ENCODE data around the gene KRTAP10-5.

DNA sequence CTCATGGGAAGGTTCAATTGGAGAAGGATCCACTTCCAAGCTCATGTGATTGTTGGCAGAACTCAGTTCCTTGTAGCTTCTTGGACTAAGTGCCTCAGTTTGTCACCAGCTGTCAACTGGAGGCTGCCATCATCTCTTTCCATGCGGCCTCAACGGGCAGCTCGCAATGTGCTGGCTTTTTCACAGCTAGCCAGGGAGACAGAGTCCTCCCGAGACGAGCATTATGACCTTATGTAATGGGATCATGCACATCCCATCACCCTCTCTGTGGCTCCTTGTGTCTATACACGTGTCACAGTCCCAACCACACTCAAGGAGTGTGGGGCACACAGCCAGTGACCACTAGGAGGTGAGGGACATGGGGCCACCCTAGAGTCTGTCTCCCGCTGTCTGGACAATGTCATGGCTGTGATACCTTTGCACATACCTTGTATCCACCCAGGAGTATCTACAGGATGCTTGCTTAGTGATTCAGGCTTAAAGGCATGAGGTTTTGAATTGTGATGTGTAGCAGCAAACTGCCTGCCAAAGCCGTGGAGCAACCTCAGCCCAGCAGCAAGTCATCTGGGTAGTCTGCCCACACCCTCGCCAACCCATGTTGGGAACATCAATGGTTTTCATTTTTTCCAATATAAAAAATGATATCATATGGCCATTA is 15.8 kb upstream of the KRTAP10-5 start:
- TF ChIP-seq ZNF8 (CRISPR knock-in tag; IDR thresholded peaks at IDR 0.05) (no peak), SNAI2 (CRISPR knock-in tag; IDR thresholded peaks at IDR 0.05) (no peak), ARNTL (CRISPR knock-in tag; IDR thresholded peaks at IDR 0.05; ENCODE audit: borderline replicate concordance, low read depth) (no peak), CSDC2 (CRISPR knock-in tag; IDR thresholded peaks at IDR 0.05) (no peak), RARB (CRISPR knock-in tag; IDR thresholded peaks at IDR 0.05) (no peak), OSR1 (CRISPR knock-in tag; IDR thresholded peaks at IDR 0.05) (no peak)
- TF ChIP-seq, protein P1, sequence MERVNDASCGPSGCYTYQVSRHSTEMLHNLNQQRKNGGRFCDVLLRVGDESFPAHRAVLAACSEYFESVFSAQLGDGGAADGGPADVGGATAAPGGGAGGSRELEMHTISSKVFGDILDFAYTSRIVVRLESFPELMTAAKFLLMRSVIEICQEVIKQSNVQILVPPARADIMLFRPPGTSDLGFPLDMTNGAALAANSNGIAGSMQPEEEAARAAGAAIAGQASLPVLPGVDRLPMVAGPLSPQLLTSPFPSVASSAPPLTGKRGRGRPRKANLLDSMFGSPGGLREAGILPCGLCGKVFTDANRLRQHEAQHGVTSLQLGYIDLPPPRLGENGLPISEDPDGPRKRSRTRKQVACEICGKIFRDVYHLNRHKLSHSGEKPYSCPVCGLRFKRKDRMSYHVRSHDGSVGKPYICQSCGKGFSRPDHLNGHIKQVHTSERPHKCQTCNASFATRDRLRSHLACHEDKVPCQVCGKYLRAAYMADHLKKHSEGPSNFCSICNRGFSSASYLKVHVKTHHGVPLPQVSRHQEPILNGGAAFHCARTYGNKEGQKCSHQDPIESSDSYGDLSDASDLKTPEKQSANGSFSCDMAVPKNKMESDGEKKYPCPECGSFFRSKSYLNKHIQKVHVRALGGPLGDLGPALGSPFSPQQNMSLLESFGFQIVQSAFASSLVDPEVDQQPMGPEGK (CRISPR knock-in tag; IDR thresholded peaks at IDR 0.05; ENCODE audit: borderline replicate concordance), result no peak
- TF ChIP-seq, protein P2, sequence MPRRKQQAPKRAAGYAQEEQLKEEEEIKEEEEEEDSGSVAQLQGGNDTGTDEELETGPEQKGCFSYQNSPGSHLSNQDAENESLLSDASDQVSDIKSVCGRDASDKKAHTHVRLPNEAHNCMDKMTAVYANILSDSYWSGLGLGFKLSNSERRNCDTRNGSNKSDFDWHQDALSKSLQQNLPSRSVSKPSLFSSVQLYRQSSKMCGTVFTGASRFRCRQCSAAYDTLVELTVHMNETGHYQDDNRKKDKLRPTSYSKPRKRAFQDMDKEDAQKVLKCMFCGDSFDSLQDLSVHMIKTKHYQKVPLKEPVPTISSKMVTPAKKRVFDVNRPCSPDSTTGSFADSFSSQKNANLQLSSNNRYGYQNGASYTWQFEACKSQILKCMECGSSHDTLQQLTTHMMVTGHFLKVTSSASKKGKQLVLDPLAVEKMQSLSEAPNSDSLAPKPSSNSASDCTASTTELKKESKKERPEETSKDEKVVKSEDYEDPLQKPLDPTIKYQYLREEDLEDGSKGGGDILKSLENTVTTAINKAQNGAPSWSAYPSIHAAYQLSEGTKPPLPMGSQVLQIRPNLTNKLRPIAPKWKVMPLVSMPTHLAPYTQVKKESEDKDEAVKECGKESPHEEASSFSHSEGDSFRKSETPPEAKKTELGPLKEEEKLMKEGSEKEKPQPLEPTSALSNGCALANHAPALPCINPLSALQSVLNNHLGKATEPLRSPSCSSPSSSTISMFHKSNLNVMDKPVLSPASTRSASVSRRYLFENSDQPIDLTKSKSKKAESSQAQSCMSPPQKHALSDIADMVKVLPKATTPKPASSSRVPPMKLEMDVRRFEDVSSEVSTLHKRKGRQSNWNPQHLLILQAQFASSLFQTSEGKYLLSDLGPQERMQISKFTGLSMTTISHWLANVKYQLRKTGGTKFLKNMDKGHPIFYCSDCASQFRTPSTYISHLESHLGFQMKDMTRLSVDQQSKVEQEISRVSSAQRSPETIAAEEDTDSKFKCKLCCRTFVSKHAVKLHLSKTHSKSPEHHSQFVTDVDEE (CRISPR knock-in tag; IDR thresholded peaks at IDR 0.05), result no peak
